Kidney epithelial cell (primary cell): ENCODE results near the gene CMA1. TPM values are rescaled to one million over a fixed set of nuclear protein-coding genes. Genes with fewer than 3 reads are reported as not detected.
"Not testable (repeated sequence)": the region's sequence is repeated elsewhere in the genome, so short reads cannot be mapped to it uniquely, and the experiment has no call there.

ENCODE experiments used
- DNase-seq: peaks from one replicate; pipeline ENCODE4 v3.0.0-alpha.2; 2010; ENCODE audit warnings: low read depth
- H3K27me3 ChIP-seq: 2 replicates; pipeline ENCODE4 v1.6.0; 2011; ENCODE audit warnings: low read length; ENCODE audit not compliant: control insufficient read depth, insufficient read depth
- H3K36me3 ChIP-seq: 2 replicates; pipeline ENCODE4 v1.5.1; 2011; ENCODE audit warnings: low read length; ENCODE audit not compliant: control insufficient read depth, insufficient read depth
- H3K4me3 ChIP-seq: 2 replicates; pipeline ENCODE4 v1.5.1; 2011; ENCODE audit warnings: low read depth, mild to moderate bottlenecking, control low read depth, low read length
- total RNA-seq: library from RNA; depleted of rRNA; stranded (reverse); fragments of >200 nt; gene quantifications from 2 replicates; pipeline ENCODE4 v1.2.3, GENCODE V29; 2015
- TF ChIP-seq, protein P1 (sequence below): IDR thresholded peaks from 2 replicates; pipeline ENCODE4 v1.5.1; 2011; ENCODE audit warnings: mild to moderate bottlenecking, moderate library complexity, low read length, control low read depth, inconsistent platforms; ENCODE audit not compliant: insufficient read depth, poor library complexity, severe bottlenecking

CMA1 gene
- total RNA-seq, 1 donor from 2014 or later: not detected

DNA sequence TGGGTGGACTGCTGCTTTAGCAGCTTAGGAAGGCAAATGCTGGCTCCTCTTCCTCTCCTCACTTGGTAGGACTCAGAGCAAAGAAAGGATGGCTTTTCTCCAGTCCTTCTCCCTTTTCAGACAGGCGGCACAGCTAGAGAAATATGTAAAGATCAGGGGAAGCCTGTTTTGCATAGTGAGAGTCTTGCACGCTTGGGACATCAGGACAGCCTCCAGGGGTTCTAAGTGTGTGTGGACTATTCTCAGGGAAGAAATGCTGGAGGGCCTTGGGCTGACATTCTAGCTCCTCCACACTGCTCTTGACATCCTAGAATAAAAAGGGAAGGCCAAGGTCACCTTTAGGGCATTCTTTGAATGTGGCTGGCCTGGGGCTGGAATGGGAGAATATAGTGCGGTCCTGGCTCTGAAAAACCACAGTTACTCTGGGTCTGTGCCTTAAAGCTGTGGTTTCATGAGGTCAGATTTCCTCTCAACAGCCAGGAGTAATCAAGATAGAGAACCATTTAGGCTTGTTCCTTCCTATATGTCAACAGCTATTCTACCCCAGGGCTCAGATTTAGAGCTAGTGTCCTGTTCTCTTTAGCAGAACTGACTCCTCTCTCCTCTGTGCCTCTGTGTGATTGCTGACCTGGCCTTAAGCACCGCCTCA lies 24.3 kb downstream of the CMA1 start:
- TF ChIP-seq, protein P1, sequence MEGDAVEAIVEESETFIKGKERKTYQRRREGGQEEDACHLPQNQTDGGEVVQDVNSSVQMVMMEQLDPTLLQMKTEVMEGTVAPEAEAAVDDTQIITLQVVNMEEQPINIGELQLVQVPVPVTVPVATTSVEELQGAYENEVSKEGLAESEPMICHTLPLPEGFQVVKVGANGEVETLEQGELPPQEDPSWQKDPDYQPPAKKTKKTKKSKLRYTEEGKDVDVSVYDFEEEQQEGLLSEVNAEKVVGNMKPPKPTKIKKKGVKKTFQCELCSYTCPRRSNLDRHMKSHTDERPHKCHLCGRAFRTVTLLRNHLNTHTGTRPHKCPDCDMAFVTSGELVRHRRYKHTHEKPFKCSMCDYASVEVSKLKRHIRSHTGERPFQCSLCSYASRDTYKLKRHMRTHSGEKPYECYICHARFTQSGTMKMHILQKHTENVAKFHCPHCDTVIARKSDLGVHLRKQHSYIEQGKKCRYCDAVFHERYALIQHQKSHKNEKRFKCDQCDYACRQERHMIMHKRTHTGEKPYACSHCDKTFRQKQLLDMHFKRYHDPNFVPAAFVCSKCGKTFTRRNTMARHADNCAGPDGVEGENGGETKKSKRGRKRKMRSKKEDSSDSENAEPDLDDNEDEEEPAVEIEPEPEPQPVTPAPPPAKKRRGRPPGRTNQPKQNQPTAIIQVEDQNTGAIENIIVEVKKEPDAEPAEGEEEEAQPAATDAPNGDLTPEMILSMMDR: no peak
- no peak for DNase-seq
- Histone ChIP-seq H3K4me3 (no peak overlapping the region), H3K27me3 (no peaks in the 10 kb centered on the region), H3K36me3 (no peaks in the 10 kb centered on the region)

DNA sequence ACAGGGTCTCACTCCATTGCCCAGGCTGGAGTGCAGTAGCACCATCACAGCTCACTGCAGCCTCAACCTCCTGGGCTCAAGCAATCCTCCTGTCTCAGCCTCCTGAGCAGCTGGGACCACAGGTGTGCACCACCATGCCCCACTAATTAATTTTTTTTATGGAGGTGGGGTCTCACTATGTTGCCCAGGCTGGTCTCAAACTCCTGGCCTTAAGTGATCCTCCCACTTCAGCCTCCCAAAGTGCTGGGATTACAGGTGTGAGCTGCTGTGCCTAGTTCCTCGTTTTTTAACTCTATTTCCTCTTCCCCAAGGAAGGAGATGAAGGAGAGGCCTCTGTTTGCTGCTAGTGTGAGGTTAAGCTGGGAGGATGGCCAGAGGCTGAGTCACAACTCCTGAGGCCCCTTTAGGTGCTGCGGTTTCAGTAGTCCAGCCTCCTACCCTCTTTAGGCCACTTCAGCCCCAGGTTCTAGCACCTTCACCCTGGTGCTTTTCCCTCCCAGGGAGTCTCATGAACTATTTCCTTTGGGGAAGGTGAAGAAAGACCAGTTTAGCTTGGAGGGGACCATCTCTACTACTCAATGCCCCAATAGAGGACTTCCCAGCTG lies 25.3 kb downstream of the CMA1 start:
- H3K4me3 ChIP-seq, H3K27me3 ChIP-seq, H3K36me3 ChIP-seq, DNase-seq: not testable (repeated sequence)

DNA sequence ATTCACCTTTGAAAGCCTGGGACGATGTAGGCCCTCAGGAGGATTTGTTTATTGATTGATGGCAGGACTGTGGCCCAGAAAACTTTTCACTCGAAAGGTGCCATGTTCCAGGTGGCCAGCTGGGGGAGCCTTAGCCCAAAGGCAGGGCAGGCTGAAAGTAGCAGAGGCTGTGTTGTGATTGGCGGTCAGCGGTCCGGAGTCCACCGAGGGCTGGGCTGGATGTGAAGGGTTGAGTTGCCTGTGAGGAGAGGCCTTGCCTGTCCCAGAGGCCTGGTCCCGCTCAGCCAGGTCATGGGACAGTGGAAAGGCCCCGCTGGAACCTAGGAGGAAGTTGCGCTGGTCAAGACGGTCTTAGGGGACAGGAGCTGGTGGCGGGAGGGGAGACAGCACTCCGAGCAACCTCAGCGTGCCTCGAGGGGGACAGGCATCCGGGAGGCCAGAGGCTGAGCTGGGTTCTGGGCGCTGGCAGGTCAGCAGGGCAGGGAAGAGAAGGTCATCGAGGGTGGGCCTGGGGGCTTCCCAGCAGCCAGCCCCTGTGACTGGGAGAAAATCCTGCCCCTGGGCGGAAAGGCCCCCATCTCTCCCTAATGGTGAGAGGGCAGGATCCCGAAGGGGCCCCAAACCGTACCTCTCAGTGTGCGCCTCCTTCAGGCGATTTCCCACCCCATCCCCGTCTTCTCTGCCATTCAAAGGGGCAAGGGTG lies 26.3 kb downstream of the CMA1 start:
- Histone ChIP-seq H3K27me3 (no peaks in the 10 kb centered on the region), H3K36me3 (no peaks in the 10 kb centered on the region), H3K4me3 (no peak overlapping the region)
- TF ChIP-seq, protein P1: peak; percentile 69
- no peak for DNase-seq

DNA sequence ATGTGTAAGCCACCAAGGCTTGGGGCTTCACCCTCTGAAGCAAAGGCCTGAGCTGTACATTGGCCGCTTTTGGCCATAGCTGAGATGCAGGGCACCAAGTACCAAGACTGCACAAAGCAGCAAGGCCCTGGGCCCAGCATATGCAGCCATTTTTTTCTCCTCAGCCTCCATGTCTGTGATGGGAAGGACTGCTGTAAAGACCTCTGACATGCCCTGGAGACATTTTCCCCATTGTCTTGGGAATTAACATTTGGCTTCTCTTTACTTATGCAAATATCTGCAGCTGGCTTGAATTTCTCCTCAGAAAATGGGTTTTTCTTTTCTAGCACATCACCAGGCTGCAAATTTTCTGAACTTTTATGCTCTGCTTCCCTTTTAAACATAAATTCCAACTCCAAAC lies 28.1 kb downstream of the CMA1 start:
- H3K27me3 ChIP-seq: not testable (repeated sequence)

GRCh38 chr14:24475261-24475660 lies 32.8 kb downstream of the CMA1 start:
- TF ChIP-seq, protein P1: no peak
- no peaks in the 10 kb centered on the region for H3K27me3 ChIP-seq
- no peaks in the 10 kb centered on the region for H3K36me3 ChIP-seq
- no peak overlapping the region for H3K4me3 ChIP-seq
- no peak for DNase-seq

More for the DNA sequence above, 28.1 kb downstream of the CMA1 start:
- DNase-seq, H3K36me3 ChIP-seq, H3K4me3 ChIP-seq: not testable (repeated sequence)

GRCh38 chr14:24473211-24473610 lies 34.9 kb downstream of the CMA1 start:
- Histone ChIP-seq H3K4me3 (no peak overlapping the region), H3K27me3 (no peaks in the 10 kb centered on the region), H3K36me3 (no peaks in the 10 kb centered on the region)
- TF ChIP-seq, protein P1: no peak
- DNase-seq: no peak

- not testable (repeated sequence) for H3K36me3 ChIP-seq, DNase-seq, H3K27me3 ChIP-seq, H3K4me3 ChIP-seq
These were observed 37.6 kb downstream of the CMA1 start for GRCh38 chr14:24470450-24470849.
